Vagina (tissue), 2 donors: ENCODE measurements around the gene ATP8B2. TPM values are rescaled to one million over a fixed set of nuclear protein-coding genes. Genes with fewer than 3 reads are reported as not detected.

Experiments used
- DNase-seq, 2 donors: peaks; one replicate each; pipeline ENCODE4 v3.0.0-alpha.2; 2017; ENCODE audit errors: extremely low spot score in 2 of 2
- H3K27ac ChIP-seq: fragments of 200-600 bp; sonication (generic); one replicate; pipeline ENCODE4 v1.5.1; 2019
- H3K27me3 ChIP-seq: fragments of 200-600 bp; sonication (generic); one replicate; pipeline ENCODE4 v1.5.1; 2019
- H3K36me3 ChIP-seq, 2 donors: fragments of 200-600 bp; sonication (generic); one replicate each; pipeline ENCODE4 v1.5.1; 2017 to 2019
- H3K4me1 ChIP-seq: fragments of 200-600 bp; sonication (generic); one replicate; pipeline ENCODE4 v1.5.1; 2019
- H3K4me3 ChIP-seq, 2 donors: fragments of 200-600 bp; sonication (generic); 1 replicate in 1 of 2; 2 replicates in 1 of 2; pipeline ENCODE4 v1.5.1; 2016 to 2019
- H3K9me3 ChIP-seq: fragments of 200-600 bp; sonication (generic); one replicate; pipeline ENCODE4 v1.5.1; 2019
- POLR2A ChIP-seq, 2 donors: fragments of 450-650 bp; IDR thresholded peaks; one replicate each; pipeline ENCODE4 v1.6.1; 2017; ENCODE audit warnings: antibody characterized with exemption in 2 of 2, mild to moderate bottlenecking in 2 of 2, moderate library complexity in 2 of 2
- POLR2AphosphoS5 ChIP-seq, 2 donors: sonication (generic); formaldehyde crosslinking; IDR thresholded peaks; one replicate each; pipeline ENCODE4 v1.9.0; 2017; ENCODE audit warnings: antibody characterized with exemption in 2 of 2, mild to moderate bottlenecking in 2 of 2, low read depth in 1 of 2; ENCODE audit not compliant: insufficient read depth in 1 of 2
- intact Hi-C: fragments of 100-400 bp; cut with DNase I; formaldehyde crosslinking; loops from one replicate; pipeline ENCODE4 v1.15.1; 2023
- total RNA-seq: library from RNA; depleted of rRNA; stranded (reverse); fragments of >200 nt; gene quantifications from one replicate; pipeline ENCODE4 v1.2.3, GENCODE V29; 2016
- TF ChIP-seq, protein P1 (sequence below), 3 experiments: fragments of 450-650 bp in 2 of 3; fragments of 200-600 bp in 1 of 3; sonication (generic) in 1 of 3; IDR thresholded peaks; one replicate each; pipeline ENCODE4 v1.5.1; 2017 to 2019; ENCODE audit warnings: antibody characterized with exemption in 3 of 3, mild to moderate bottlenecking in 2 of 3, moderate library complexity in 2 of 3

Gene ATP8B2
- total RNA-seq, 1 donor from 2014 or later = 65.1 TPM

DNA sequence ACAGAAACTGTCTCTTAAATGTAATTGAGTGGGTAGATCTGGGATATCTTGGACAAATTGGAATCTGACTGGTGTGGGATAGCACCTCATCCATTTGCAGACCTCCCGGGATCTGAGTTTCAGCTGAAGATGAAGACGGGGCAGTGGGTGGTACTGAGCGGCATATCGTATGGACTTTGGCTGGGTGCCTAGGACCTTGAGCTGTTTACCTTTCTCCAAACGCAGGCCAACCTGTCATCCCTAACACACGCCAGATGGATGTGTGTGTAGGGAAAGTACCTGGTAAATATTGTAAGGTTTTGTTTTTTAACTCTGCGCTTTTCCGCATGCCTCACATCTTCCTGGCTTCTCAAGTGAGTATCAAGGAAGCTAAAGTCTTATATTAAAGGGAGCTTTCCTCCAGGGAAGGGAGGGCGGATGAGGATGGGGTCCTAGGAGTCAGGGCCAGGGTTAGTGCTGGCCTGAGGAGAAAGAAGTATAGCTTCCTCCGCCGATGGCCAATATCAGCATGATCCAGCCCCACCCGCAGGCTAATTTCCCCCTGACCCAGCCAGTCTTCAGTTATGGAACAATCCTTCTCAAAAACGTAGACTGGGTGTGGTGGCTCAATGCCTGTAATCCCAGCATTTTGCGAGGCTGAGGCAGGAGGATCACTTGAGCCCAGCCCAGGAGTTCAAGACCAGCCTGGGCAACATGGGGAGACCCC is 26.2 kb downstream of the ATP8B2 start:
- no peak overlapping the region for H3K27ac ChIP-seq
- TF ChIP-seq POLR2A (IDR thresholded peaks at IDR 0.05) = no peak
- TF ChIP-seq, protein P1, sequence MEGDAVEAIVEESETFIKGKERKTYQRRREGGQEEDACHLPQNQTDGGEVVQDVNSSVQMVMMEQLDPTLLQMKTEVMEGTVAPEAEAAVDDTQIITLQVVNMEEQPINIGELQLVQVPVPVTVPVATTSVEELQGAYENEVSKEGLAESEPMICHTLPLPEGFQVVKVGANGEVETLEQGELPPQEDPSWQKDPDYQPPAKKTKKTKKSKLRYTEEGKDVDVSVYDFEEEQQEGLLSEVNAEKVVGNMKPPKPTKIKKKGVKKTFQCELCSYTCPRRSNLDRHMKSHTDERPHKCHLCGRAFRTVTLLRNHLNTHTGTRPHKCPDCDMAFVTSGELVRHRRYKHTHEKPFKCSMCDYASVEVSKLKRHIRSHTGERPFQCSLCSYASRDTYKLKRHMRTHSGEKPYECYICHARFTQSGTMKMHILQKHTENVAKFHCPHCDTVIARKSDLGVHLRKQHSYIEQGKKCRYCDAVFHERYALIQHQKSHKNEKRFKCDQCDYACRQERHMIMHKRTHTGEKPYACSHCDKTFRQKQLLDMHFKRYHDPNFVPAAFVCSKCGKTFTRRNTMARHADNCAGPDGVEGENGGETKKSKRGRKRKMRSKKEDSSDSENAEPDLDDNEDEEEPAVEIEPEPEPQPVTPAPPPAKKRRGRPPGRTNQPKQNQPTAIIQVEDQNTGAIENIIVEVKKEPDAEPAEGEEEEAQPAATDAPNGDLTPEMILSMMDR (IDR thresholded peaks at IDR 0.05) = no peak
- no peak for TF ChIP-seq POLR2AphosphoS5 (IDR thresholded peaks at IDR 0.05; ENCODE audit: insufficient read depth in 1 of 2, low read depth in 1 of 2)
- H3K4me1 ChIP-seq = peaks cover 22% of the 10 kb centered on the region
- H3K4me3 ChIP-seq = no peak overlapping the region
- peaks cover 0 to 33% of the 10 kb centered on the region in 2 donors for H3K36me3 ChIP-seq
- no peaks in the 10 kb centered on the region for H3K9me3 ChIP-seq
- intact Hi-C loops = no loop called here
- H3K27me3 ChIP-seq = no peaks in the 10 kb centered on the region
- no peak for DNase-seq

DNA sequence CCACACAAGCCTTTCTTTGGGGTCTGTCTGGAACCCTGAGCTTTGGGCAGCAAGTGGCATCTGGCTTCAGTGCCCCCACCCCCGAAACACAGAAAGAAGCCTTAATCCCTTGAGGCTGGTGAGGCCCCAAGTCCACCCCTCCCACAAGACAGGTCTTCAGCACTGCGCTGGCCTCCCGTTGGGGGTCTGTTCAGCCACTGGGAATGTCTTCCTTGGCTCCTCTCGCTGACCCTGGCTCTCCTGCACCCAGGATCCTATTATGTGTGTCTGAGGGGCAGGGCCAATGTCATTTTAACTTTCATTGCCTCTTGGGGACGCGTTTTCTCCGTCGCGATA is 26.9 kb downstream of the ATP8B2 start:
- Histone ChIP-seq H3K4me3 (peak overlapping the region; percentile 38 to 49), H3K27ac (peak overlapping the region; percentile 80), H3K36me3 (peaks cover 0 to 26% of the 10 kb centered on the region in 2 donors), H3K4me1 (peaks cover 22% of the 10 kb centered on the region), H3K27me3 (no peaks in the 10 kb centered on the region), H3K9me3 (no peaks in the 10 kb centered on the region)
- intact Hi-C loops = no loop called here
- no peak for TF ChIP-seq POLR2AphosphoS5 (IDR thresholded peaks at IDR 0.05; ENCODE audit: insufficient read depth in 1 of 2, low read depth in 1 of 2)
- TF ChIP-seq, protein P1 (IDR thresholded peaks at IDR 0.05) = no peak
- no peak for TF ChIP-seq POLR2A (IDR thresholded peaks at IDR 0.05)
- DNase-seq = no peak

DNA sequence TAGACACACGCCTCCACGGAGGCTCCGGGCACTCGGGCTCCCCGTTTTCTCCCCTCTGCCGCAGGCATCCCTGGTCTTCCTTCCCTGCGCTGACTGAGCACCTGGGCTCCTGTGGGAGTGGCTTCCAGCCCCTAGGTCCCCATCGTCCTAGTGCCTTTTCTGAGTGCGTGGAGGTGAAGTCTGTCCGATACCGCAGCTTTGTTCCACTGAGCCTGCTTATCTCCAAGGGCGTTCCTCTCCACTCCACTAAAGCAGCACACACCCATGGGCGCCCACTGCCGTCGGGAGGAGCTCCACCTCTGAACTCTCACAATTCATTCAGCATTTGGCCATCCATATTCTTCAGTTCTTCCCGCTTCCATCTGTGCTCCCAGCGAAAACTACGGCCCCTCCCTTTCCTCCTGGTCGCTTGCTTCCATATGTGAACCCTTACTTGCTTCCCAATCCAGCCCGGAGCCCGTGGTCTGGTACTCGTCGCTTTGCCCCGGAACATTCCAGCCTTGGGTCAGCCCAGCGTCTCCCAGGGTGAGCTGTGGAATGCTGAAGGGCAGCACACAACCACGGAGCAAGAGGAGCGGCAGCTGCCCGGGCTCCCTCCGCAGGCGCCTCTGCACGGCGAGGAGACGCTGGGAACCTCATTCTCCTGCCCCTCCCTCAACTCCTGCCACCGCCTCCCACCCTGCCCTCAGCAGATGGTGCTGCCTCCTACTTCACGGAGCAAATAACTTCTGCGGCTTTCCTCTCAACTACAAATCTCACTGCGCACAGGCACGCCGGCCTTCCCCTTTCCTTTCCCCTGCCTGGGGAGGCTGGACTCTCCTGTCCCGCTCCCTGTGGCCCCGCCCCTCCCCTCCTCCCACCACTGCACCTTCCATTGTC is 27.5 kb downstream of the ATP8B2 start:
- intact Hi-C loops = no loop called here

DNA sequence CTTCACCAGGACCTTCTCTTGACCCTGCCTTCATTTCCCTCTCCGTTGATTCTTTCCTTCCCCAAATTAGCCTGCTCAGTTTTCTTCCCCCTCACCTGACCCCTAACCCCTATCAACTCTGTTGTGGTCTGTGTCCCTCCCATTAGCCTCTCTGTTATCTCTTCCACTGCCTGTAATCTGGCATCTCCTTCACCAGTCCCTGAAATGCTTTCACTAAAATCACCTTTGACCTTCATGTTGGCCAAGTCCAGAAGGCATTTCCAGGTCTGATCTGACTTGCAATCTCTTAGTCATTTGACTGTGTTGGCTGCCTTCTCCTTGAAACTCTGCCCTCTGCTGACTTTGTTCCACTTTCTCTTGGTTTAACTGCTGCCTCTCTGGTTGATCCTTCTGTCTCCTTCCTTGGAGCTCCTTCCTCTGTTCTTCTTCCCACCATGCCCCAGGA is 28.2 kb downstream of the ATP8B2 start:
- no peak for DNase-seq
- peak in 1 of 2 donors; percentile 32 for TF ChIP-seq POLR2AphosphoS5 (IDR thresholded peaks at IDR 0.05; ENCODE audit: insufficient read depth in 1 of 2, low read depth in 1 of 2)
- TF ChIP-seq, protein P1 (IDR thresholded peaks at IDR 0.05) = no peak
- H3K4me3 ChIP-seq = peak overlapping the region; percentile 38 to 49
- no peaks in the 10 kb centered on the region for H3K9me3 ChIP-seq
- H3K27me3 ChIP-seq = no peaks in the 10 kb centered on the region
- intact Hi-C loops = no loop called here
- H3K4me1 ChIP-seq = peaks cover 22% of the 10 kb centered on the region
- H3K36me3 ChIP-seq = peaks cover 0 to 13% of the 10 kb centered on the region in 2 donors
- peak overlapping the region; percentile 80 for H3K27ac ChIP-seq

More for the DNA sequence above, 27.5 kb downstream of the ATP8B2 start:
- Histone ChIP-seq H3K9me3 (no peaks in the 10 kb centered on the region), H3K27ac (peak overlapping the region; percentile 80), H3K36me3 (peaks cover 0 to 20% of the 10 kb centered on the region in 2 donors), H3K4me1 (peaks cover 22% of the 10 kb centered on the region), H3K4me3 (peak overlapping the region; percentile 38 to 49), H3K27me3 (no peaks in the 10 kb centered on the region)
- TF ChIP-seq, protein P1 (IDR thresholded peaks at IDR 0.05) = no peak
- peak in 1 of 2 donors; percentile 46 for TF ChIP-seq POLR2AphosphoS5 (IDR thresholded peaks at IDR 0.05; ENCODE audit: insufficient read depth in 1 of 2, low read depth in 1 of 2)
- TF ChIP-seq POLR2A (IDR thresholded peaks at IDR 0.05) = no peak
- DNase-seq = no peak
